AG20443 (cell line): Measurements from ENCODE around the gene HLA-DRA.

Source experiments
- DNase-seq: peaks from one replicate; pipeline ENCODE4 v3.0.0; 2012; ENCODE audit warnings: low spot score, mixed read lengths

HLA-DRA gene

GRCh38 chr6:32475392-32476206, 35.9 kb downstream of the HLA-DRA start:
- no peak for DNase-seq

GRCh38 chr6:32483968-32484613, 44.4 kb downstream of the HLA-DRA start:
- DNase-seq = no peak

- no peak for DNase-seq
These were observed 44.9 kb downstream of the HLA-DRA start for GRCh38 chr6:32484614-32484998.

- no peak for DNase-seq
These were observed 48.4 kb downstream of the HLA-DRA start for GRCh38 chr6:32488083-32488482.

- no peak for DNase-seq
These were observed 52.0 kb downstream of the HLA-DRA start for GRCh38 chr6:32491700-32492099.

GRCh38 chr6:32492351-32492750, 52.7 kb downstream of the HLA-DRA start:
- no peak for DNase-seq
